Muscle of back (tissue), 10 donors: Measurements from ENCODE around the gene UAP1L1. TPM values are rescaled to one million over a fixed set of nuclear protein-coding genes. Genes with fewer than 3 reads are reported as not detected.

Experiments used
- polyA plus RNA-seq, 10 donors: library from polyadenylated mRNA; unstranded; fragments of 120-200 nt; gene quantifications; one replicate each; pipeline ENCODE4 v1.2.1, GENCODE V29; 2013; ENCODE audit not compliant: insufficient read length in 10 of 10

Gene UAP1L1
- polyA plus RNA-seq, 10 donors: 1.5 to 3.0 (median 2.0) TPM

Other genes starting within 250 kb of the UAP1L1 start
- 1 to 10 TPM; 1.3 to 2.1 (median 1.7) TPM for gene AJM1, start 235.0 kb upstream of the UAP1L1 start, polyA plus RNA-seq
- 100 to 1,000 TPM in 4 of 10 donors, 10 to 100 TPM in 6; 63.9 to 118 (median 81.7) TPM for gene PHPT1, start 228.1 kb upstream of the UAP1L1 start, polyA plus RNA-seq
- 1 to 10 TPM; 2.0 to 5.6 (median 3.9) TPM for gene MAMDC4, start 225.2 kb upstream of the UAP1L1 start, polyA plus RNA-seq
- gene EDF1, start 211.2 kb upstream of the UAP1L1 start, polyA plus RNA-seq: 100 to 1,000 TPM; 236 to 394 (median 310) TPM
- 10 to 100 TPM in 2 of 10 donors, 1 to 10 TPM in 8; 8.1 to 10.7 (median 9.6) TPM for gene TRAF2, start 191.0 kb upstream of the UAP1L1 start, polyA plus RNA-seq
- gene FBXW5, start 132.8 kb upstream of the UAP1L1 start, polyA plus RNA-seq: 10 to 100 TPM; 27.4 to 47.9 (median 34.4) TPM
- gene C8G, start 132.3 kb upstream of the UAP1L1 start, polyA plus RNA-seq: 1 to 10 TPM in 1 of 10 donors, under 1 TPM in 8, not detected in 1; 0.29 to 1.0 (median 0.51) TPM
- gene LCN12, start 125.2 kb upstream of the UAP1L1 start, polyA plus RNA-seq: 1 to 10 TPM in 3 of 10 donors, under 1 TPM in 7; 0.25 to 1.2 (median 0.68) TPM
- 10 to 100 TPM in 8 of 10 donors, 1 to 10 TPM in 2; 2.3 to 36.3 (median 17.1) TPM for gene PTGDS, start 100.0 kb upstream of the UAP1L1 start, polyA plus RNA-seq
- 1 to 10 TPM in 3 of 10 donors, under 1 TPM in 7; 0.14 to 1.1 (median 0.66) TPM for gene LCNL1, start 94.5 kb upstream of the UAP1L1 start, polyA plus RNA-seq
- gene PAXX, start 85.1 kb upstream of the UAP1L1 start, polyA plus RNA-seq: 10 to 100 TPM; 11.8 to 28.5 (median 21.6) TPM
- 1 to 10 TPM in 2 of 10 donors, under 1 TPM in 6, not detected in 2; 0.28 to 4.7 (median 0.54) TPM for gene CLIC3, start 80.9 kb upstream of the UAP1L1 start, polyA plus RNA-seq
- gene ABCA2, start 49.3 kb upstream of the UAP1L1 start, polyA plus RNA-seq: 10 to 100 TPM; 11.5 to 18.7 (median 16.7) TPM
- gene FUT7, start 45.4 kb upstream of the UAP1L1 start, polyA plus RNA-seq: under 1 TPM in 4 of 10 donors, not detected in 6; 0.10 to 0.48 (median 0.12) TPM
- gene NPDC1, start 31.3 kb upstream of the UAP1L1 start, polyA plus RNA-seq: 10 to 100 TPM; 28.5 to 53.0 (median 38.4) TPM
- gene ENTPD2, start 23.5 kb upstream of the UAP1L1 start, polyA plus RNA-seq: 10 to 100 TPM in 6 of 10 donors, 1 to 10 TPM in 4; 7.5 to 16.5 (median 12.1) TPM
- gene SAPCD2, start 7.0 kb upstream of the UAP1L1 start, polyA plus RNA-seq: 1 to 10 TPM; 1.9 to 7.1 (median 3.9) TPM
- gene MAN1B1, start 9.5 kb downstream of the UAP1L1 start, polyA plus RNA-seq: 10 to 100 TPM; 31.3 to 54.4 (median 41.1) TPM
- 10 to 100 TPM; 21.9 to 43.1 (median 28.8) TPM for gene DPP7, start 37.2 kb downstream of the UAP1L1 start, polyA plus RNA-seq
- gene GRIN1, start 61.6 kb downstream of the UAP1L1 start, polyA plus RNA-seq: under 1 TPM in 2 of 10 donors, not detected in 8; 0.07 TPM
- gene LRRC26, start 92.5 kb downstream of the UAP1L1 start, polyA plus RNA-seq: not detected
- gene TMEM210, start 94.5 kb downstream of the UAP1L1 start, polyA plus RNA-seq: not detected
- 10 to 100 TPM; 21.2 to 36.5 (median 29.2) TPM for gene ANAPC2, start 111.0 kb downstream of the UAP1L1 start, polyA plus RNA-seq
- gene SSNA1, start 111.2 kb downstream of the UAP1L1 start, polyA plus RNA-seq: 10 to 100 TPM; 38.2 to 72.0 (median 49.6) TPM
- gene TPRN, start 123.2 kb downstream of the UAP1L1 start, polyA plus RNA-seq: 10 to 100 TPM in 2 of 10 donors, 1 to 10 TPM in 8; 5.8 to 10.9 (median 7.8) TPM
- 10 to 100 TPM; 30.3 to 36.7 (median 32.2) TPM for gene TMEM203, start 128.1 kb downstream of the UAP1L1 start, polyA plus RNA-seq
- gene NDOR1, start 128.2 kb downstream of the UAP1L1 start, polyA plus RNA-seq: 10 to 100 TPM in 1 of 10 donors, 1 to 10 TPM in 9; 3.8 to 10.6 (median 6.9) TPM
- gene RNF208, start 144.7 kb downstream of the UAP1L1 start, polyA plus RNA-seq: 1 to 10 TPM; 1.8 to 4.5 (median 2.4) TPM
- 1 to 10 TPM in 9 of 10 donors, under 1 TPM in 1; 0.93 to 3.3 (median 2.0) TPM for gene CYSRT1, start 147.7 kb downstream of the UAP1L1 start, polyA plus RNA-seq
- 1 to 10 TPM in 7 of 10 donors, under 1 TPM in 3; 0.80 to 3.4 (median 1.5) TPM for gene RNF224, start 150.0 kb downstream of the UAP1L1 start, polyA plus RNA-seq
- gene SLC34A3, start 153.4 kb downstream of the UAP1L1 start, polyA plus RNA-seq: 1 to 10 TPM in 5 of 10 donors, under 1 TPM in 5; 0.29 to 2.0 (median 0.89) TPM
- 100 to 1,000 TPM; 125 to 258 (median 160) TPM for gene TUBB4B, start 163.8 kb downstream of the UAP1L1 start, polyA plus RNA-seq
- under 1 TPM in 7 of 10 donors, not detected in 3; 0.16 to 0.62 (median 0.32) TPM for gene STPG3, start 173.8 kb downstream of the UAP1L1 start, polyA plus RNA-seq
- 10 to 100 TPM; 39.3 to 55.4 (median 45.0) TPM for gene NELFB, start 177.8 kb downstream of the UAP1L1 start, polyA plus RNA-seq
- 1 to 10 TPM; 3.9 to 7.8 (median 5.6) TPM for gene TOR4A, start 200.2 kb downstream of the UAP1L1 start, polyA plus RNA-seq
- gene NRARP, start 224.8 kb downstream of the UAP1L1 start, polyA plus RNA-seq: 1 to 10 TPM; 2.9 to 7.5 (median 4.8) TPM